GM23248 (cell line): ENCODE data around the gene PADI6.

ENCODE experiments used
- EZH2 ChIP-seq: fragments of 200-600 bp; sonication (generic); IDR thresholded peaks from 2 replicates; pipeline ENCODE4 v1.6.1; 2018; ENCODE audit warnings: antibody characterized with exemption, mild to moderate bottlenecking; ENCODE audit not compliant: insufficient read depth, poor library complexity, severe bottlenecking
- EZH2phosphoT487 ChIP-seq: fragments of 200-600 bp; sonication (generic); IDR thresholded peaks from 2 replicates; pipeline ENCODE4 v1.6.1; 2018; ENCODE audit warnings: antibody characterized with exemption, moderate library complexity, mild to moderate bottlenecking, low read depth; ENCODE audit not compliant: insufficient read depth

DNA sequence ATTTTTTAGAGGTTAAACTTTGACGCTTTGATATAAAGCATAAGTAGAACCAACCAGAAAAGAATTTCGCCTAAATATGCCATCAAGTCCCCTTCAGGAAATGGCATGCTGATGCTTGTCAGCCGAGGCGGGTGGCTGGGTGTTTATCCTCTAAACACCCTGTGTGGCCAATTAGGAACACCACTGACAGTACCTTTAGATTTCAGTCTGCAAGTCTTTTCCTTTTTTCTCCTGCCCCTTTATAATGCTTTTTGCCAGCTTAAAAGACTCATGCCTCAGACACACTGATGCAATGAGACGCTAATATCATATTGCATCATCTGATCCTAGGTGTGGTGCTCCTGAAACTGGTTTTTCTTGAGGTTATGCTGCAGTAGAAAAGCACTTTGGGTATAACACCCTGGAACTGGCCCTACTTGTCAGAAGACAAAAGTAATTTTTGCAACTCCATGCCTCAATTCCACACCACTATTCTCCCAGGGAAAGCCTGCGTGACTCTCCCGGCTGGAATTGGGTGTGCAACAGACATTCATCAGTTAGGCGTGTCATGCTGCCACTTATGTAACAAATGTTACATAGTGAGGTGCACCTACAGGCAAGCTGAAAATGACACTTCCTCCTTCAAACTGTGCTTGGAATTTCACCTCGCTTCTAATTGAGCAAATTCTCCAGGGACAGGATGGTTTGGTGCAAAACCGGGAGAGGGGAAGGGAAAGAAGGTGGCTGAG, 69.4 kb downstream of the PADI6 start:
- TF ChIP-seq EZH2 (no peak), EZH2phosphoT487 (no peak)
